ENCODE data around the gene LRP2.

Gene LRP2

GRCh38 chr2:169362894-169363559, 693 bp upstream of the LRP2 start:
- TF ChIP-seq ZNF133 (tag by site-specific recombination; IDR thresholded peaks at IDR 0.05) (no peak), SCRT2 (tag by site-specific recombination; IDR thresholded peaks at IDR 0.05) (peak; percentile 73), ZNF366 (tag by site-specific recombination; conservative IDR thresholded peaks at IDR 0.05) (peak; percentile 25; the same call in 1 of the 2 replicates), SCRT1 (tag by site-specific recombination; IDR thresholded peaks at IDR 0.05; ENCODE audit: borderline replicate concordance) (peak; percentile 48; the same call in 1 of the 2 replicates), KLF7 (tag by site-specific recombination; IDR thresholded peaks at IDR 0.05; ENCODE audit: borderline replicate concordance) (0 out of 2 replicates have a peak, but pooled peaks have one; percentile 2), ZFP41 (tag by site-specific recombination; IDR thresholded peaks at IDR 0.05; ENCODE audit: borderline replicate concordance) (no peak), PRDM1 (tag by site-specific recombination; IDR thresholded peaks at IDR 0.05) (peak; percentile 95)
- ChIA-PET POLR2A (no interaction called here), CTCF (no interaction called here)
- no peaks in the 10 kb centered on the region for H3K36me3 ChIP-seq (ENCODE audit: control insufficient read depth in 2 of 2, insufficient read depth in 1 of 2, low read length in 2 of 2)
- peak overlapping the region; percentile 82; the same call in 1 of the 2 replicates for H3K27ac ChIP-seq (ENCODE audit: extremely low read depth, low read depth, low read length)
- H3K9me3 ChIP-seq (ENCODE audit: control insufficient read depth, insufficient read depth, low read depth, low read length), result no peaks in the 10 kb centered on the region
- H3K4me1 ChIP-seq (ENCODE audit: control insufficient read depth, insufficient read depth, low read length), result peaks cover 3% of the 10 kb centered on the region; the same call in 1 of the 2 replicates
- H3K4me3 ChIP-seq (ENCODE audit: low read depth, low read length), result peak overlapping the region; percentile 55

- peak overlapping the region; percentile 82; the same call in 1 of the 2 replicates for H3K27ac ChIP-seq (ENCODE audit: extremely low read depth, low read depth, low read length)
- H3K4me3 ChIP-seq (ENCODE audit: low read depth, low read length), result peak overlapping the region; percentile 55
- no peaks in the 10 kb centered on the region for H3K36me3 ChIP-seq (ENCODE audit: control insufficient read depth in 2 of 2, insufficient read depth in 1 of 2, low read length in 2 of 2)
- peaks cover 3% of the 10 kb centered on the region; the same call in 1 of the 2 replicates for H3K4me1 ChIP-seq (ENCODE audit: control insufficient read depth, insufficient read depth, low read length)
- ChIA-PET POLR2A (no interaction called here), CTCF (interaction anchor here (0.6 to 0.7 kb wide), 2 partner anchors 252 to 256 kb away, joined by 3 read pairs; no protein-coding TSS in a partner anchor)
- no peaks in the 10 kb centered on the region for H3K9me3 ChIP-seq (ENCODE audit: control insufficient read depth, insufficient read depth, low read depth, low read length)
- TF ChIP-seq ZNF398 (tag by site-specific recombination; IDR thresholded peaks at IDR 0.05), result peak; percentile 11; the same call in 1 of the 2 replicates
- TF ChIP-seq ZNF146 (tag by site-specific recombination; IDR thresholded peaks at IDR 0.05), result no peak
- peak; percentile 46 for TF ChIP-seq ZNF449 (tag by site-specific recombination; IDR thresholded peaks at IDR 0.05)
- TF ChIP-seq ZNF10 (tag by site-specific recombination; IDR thresholded peaks at IDR 0.05), result 0 out of 2 replicates have a peak, but pooled peaks have one; percentile 11
- no peak for TF ChIP-seq ZNF626 (tag by site-specific recombination; IDR thresholded peaks at IDR 0.05)
- TF ChIP-seq PRDM6 (tag by site-specific recombination; IDR thresholded peaks at IDR 0.05), result peak; percentile 20; the same call in 1 of the 2 replicates
- TF ChIP-seq ZBTB21 (tag by site-specific recombination; IDR thresholded peaks at IDR 0.05), result no peak
- no peak for TF ChIP-seq ZBTB7A (tag by site-specific recombination; IDR thresholded peaks at IDR 0.05; ENCODE audit: low read depth)
- peak; percentile 26; the same call in 1 of the 2 replicates for TF ChIP-seq ZXDB (tag by site-specific recombination; IDR thresholded peaks at IDR 0.05)
- peak; percentile 75 for TF ChIP-seq FEZF1 (tag by site-specific recombination; IDR thresholded peaks at IDR 0.05)
- TF ChIP-seq ZNF18 (tag by site-specific recombination; IDR thresholded peaks at IDR 0.05), result peak; percentile 91
- peak; percentile 63; the same call in 1 of the 2 replicates for TF ChIP-seq GLIS1 (tag by site-specific recombination; IDR thresholded peaks at IDR 0.05)
- TF ChIP-seq ZNF660 (tag by site-specific recombination; IDR thresholded peaks at IDR 0.05), result 0 out of 2 replicates have a peak, but pooled peaks have one; percentile 43
- TF ChIP-seq KLF17 (tag by site-specific recombination; IDR thresholded peaks at IDR 0.05), result 0 out of 2 replicates have a peak, but pooled peaks have one; percentile 27
- TF ChIP-seq PRDM1 (tag by site-specific recombination; IDR thresholded peaks at IDR 0.05), result peak; percentile 41
- TF ChIP-seq PATZ1 (tag by site-specific recombination; IDR thresholded peaks at IDR 0.05), result peak; percentile 73
- no peak for TF ChIP-seq YY1 (tag by site-specific recombination; IDR thresholded peaks at IDR 0.05)
- TF ChIP-seq GLIS2 (tag by site-specific recombination; IDR thresholded peaks at IDR 0.05), result peak; percentile 67
Measured at GRCh38 chr2:169361706-169362117, 622 bp downstream of the LRP2 start.

Measured in HEK293 (cell line).